H54 (cell line): ENCODE results near the gene ATAD3B.
"Not testable (repeated sequence)": the region's sequence is repeated elsewhere in the genome, so short reads cannot be mapped to it uniquely, and the experiment has no call there.

Experiments used
- DNase-seq: peaks from one replicate; pipeline ENCODE4 v3.0.0; 2011; ENCODE audit warnings: low spot score, mixed read lengths; ENCODE audit not compliant: insufficient read length
- FAIRE-seq: peaks from 3 replicates; lab custom pipeline; 2011; peaks lifted over from hg19 to GRCh38; lab: Jason Lieb, UNC
- POLR2A ChIP-seq: IDR thresholded peaks from 2 replicates; pipeline ENCODE4 v1.6.1; 2011; ENCODE audit warnings: low read depth, mild to moderate bottlenecking, low read length

Gene ATAD3B

GRCh38 chr1:1451696-1452364, 19.7 kb upstream of the ATAD3B start:
- TF ChIP-seq POLR2A = no peak
- FAIRE-seq (no peak), DNase-seq (no peak)

- FAIRE-seq, DNase-seq: not testable (repeated sequence)
Observed at GRCh38 chr1:1452365-1452739, 19.2 kb upstream of the ATAD3B start.

GRCh38 chr1:1452882-1453281, 18.7 kb upstream of the ATAD3B start:
- TF ChIP-seq POLR2A = no peak
- DNase-seq (no peak), FAIRE-seq (no peak)

- DNase-seq, FAIRE-seq: not testable (repeated sequence)
Observed at GRCh38 chr1:1454286-1455056, 17.1 kb upstream of the ATAD3B start.

- DNase-seq (no peak), FAIRE-seq (no peak)
- no peak for TF ChIP-seq POLR2A
Observed at GRCh38 chr1:1455366-1455884, 16.1 kb upstream of the ATAD3B start.

GRCh38 chr1:1455934-1456333, 15.6 kb upstream of the ATAD3B start:
- FAIRE-seq, DNase-seq: not testable (repeated sequence)

GRCh38 chr1:1456683-1457255, 14.8 kb upstream of the ATAD3B start:
- not testable (repeated sequence) for DNase-seq, FAIRE-seq

GRCh38 chr1:1459156-1459555, 12.4 kb upstream of the ATAD3B start:
- FAIRE-seq, DNase-seq: not testable (repeated sequence)

GRCh38 chr1:1459711-1460110, 11.9 kb upstream of the ATAD3B start:
- not testable (repeated sequence) for FAIRE-seq, DNase-seq

- TF ChIP-seq POLR2A = no peak
- DNase-seq = no peak
- no peak for FAIRE-seq
Observed at GRCh38 chr1:1460540-1461130, 10.9 kb upstream of the ATAD3B start.

- TF ChIP-seq POLR2A = no peak
- FAIRE-seq (no peak), DNase-seq (no peak)
Observed at GRCh38 chr1:1461721-1462317, 9.7 kb upstream of the ATAD3B start.

- DNase-seq (no peak), FAIRE-seq (no peak)
- TF ChIP-seq POLR2A = no peak
Observed at GRCh38 chr1:1462318-1462966, 9.1 kb upstream of the ATAD3B start.

- no peak for TF ChIP-seq POLR2A
- no peak for FAIRE-seq
- DNase-seq = no peak
Observed at GRCh38 chr1:1463312-1463711, 8.3 kb upstream of the ATAD3B start.

- not testable (repeated sequence) for FAIRE-seq
Observed at GRCh38 chr1:1468196-1468985, 3.2 kb upstream of the ATAD3B start.

More at GRCh38 chr1:1468196-1468985, 3.2 kb upstream of the ATAD3B start:
- not testable (repeated sequence) for DNase-seq
